Measurements from ENCODE around the gene BCLAF3. TPM values are rescaled to one million over a fixed set of nuclear protein-coding genes. Genes with fewer than 3 reads are reported as not detected.
A peak's percentile ranks its signal among the peaks of the same experiment; 100 is the strongest.

Gene BCLAF3
- total RNA-seq, 1 experiment from 2014 or later = 6.0 TPM

DNA sequence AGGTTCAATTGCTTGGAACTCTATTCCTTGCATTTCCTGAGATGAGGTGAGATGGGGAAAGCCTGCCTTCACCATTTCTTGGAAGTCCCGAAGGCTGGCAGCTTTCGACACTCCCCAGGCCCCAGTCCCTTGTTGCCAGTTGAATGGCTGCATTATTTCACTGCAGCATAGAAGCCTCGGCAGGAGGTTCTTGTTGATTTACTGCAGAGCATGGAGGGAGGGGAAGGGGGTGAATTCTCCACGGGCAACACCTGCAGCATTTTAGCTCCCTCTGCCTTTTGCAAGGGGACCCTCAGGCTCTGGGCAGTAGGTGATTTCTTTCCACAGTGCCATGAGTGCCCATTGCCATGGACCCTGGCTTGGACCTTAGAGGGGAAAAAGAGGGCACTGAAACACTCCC is 10.7 kb upstream of the BCLAF3 start:
- ATAC-seq (no peak), DNase-seq (ENCODE audit: low read depth, low spot score) (no peak)
- ChIA-PET POLR2A (no interaction called here), CTCF (no interaction called here)
- in situ Hi-C loops (cut with HindIII; ENCODE audit: low pct_unique_long_range_greater_than_20kb, low sequenced_read_pairs) (no loop called here), intact Hi-C loops (cut with micrococcal nuclease; ENCODE audit: unreplicated experiment) (no loop called here)
- Histone ChIP-seq H3K4me1 (ENCODE audit: control insufficient read depth, insufficient read depth, low read length) (no peaks in the 10 kb centered on the region), H3K27me3 (ENCODE audit: control insufficient read depth, insufficient read depth, low read length) (no peaks in the 10 kb centered on the region), H3K4me3 (ENCODE audit: low read depth in 2 of 2, low read length in 2 of 2) (no peak overlapping the region), H3K27ac (ENCODE audit: low read length) (no peak overlapping the region), H3K9me3 (ENCODE audit: control insufficient read depth, insufficient read depth, low read depth, low read length) (no peaks in the 10 kb centered on the region), H3K36me3 (ENCODE audit: control insufficient read depth, insufficient read depth, low read length) (no peaks in the 10 kb centered on the region)
- no TSS peak for BruUV-seq (replicated peaks)
- no peak for TF ChIP-seq POLR2AphosphoS5 (IDR thresholded peaks at IDR 0.05; ENCODE audit: low read depth, low read length)
- TF ChIP-seq, protein P1, sequence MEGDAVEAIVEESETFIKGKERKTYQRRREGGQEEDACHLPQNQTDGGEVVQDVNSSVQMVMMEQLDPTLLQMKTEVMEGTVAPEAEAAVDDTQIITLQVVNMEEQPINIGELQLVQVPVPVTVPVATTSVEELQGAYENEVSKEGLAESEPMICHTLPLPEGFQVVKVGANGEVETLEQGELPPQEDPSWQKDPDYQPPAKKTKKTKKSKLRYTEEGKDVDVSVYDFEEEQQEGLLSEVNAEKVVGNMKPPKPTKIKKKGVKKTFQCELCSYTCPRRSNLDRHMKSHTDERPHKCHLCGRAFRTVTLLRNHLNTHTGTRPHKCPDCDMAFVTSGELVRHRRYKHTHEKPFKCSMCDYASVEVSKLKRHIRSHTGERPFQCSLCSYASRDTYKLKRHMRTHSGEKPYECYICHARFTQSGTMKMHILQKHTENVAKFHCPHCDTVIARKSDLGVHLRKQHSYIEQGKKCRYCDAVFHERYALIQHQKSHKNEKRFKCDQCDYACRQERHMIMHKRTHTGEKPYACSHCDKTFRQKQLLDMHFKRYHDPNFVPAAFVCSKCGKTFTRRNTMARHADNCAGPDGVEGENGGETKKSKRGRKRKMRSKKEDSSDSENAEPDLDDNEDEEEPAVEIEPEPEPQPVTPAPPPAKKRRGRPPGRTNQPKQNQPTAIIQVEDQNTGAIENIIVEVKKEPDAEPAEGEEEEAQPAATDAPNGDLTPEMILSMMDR (IDR thresholded peaks at IDR 0.05) = no peak
- no peak for TF ChIP-seq SIN3A (IDR thresholded peaks at IDR 0.05; ENCODE audit: borderline replicate concordance, insufficient read depth, low read depth, low read length)
- TF ChIP-seq, protein P2, sequence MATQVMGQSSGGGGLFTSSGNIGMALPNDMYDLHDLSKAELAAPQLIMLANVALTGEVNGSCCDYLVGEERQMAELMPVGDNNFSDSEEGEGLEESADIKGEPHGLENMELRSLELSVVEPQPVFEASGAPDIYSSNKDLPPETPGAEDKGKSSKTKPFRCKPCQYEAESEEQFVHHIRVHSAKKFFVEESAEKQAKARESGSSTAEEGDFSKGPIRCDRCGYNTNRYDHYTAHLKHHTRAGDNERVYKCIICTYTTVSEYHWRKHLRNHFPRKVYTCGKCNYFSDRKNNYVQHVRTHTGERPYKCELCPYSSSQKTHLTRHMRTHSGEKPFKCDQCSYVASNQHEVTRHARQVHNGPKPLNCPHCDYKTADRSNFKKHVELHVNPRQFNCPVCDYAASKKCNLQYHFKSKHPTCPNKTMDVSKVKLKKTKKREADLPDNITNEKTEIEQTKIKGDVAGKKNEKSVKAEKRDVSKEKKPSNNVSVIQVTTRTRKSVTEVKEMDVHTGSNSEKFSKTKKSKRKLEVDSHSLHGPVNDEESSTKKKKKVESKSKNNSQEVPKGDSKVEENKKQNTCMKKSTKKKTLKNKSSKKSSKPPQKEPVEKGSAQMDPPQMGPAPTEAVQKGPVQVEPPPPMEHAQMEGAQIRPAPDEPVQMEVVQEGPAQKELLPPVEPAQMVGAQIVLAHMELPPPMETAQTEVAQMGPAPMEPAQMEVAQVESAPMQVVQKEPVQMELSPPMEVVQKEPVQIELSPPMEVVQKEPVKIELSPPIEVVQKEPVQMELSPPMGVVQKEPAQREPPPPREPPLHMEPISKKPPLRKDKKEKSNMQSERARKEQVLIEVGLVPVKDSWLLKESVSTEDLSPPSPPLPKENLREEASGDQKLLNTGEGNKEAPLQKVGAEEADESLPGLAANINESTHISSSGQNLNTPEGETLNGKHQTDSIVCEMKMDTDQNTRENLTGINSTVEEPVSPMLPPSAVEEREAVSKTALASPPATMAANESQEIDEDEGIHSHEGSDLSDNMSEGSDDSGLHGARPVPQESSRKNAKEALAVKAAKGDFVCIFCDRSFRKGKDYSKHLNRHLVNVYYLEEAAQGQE (IDR thresholded peaks at IDR 0.05; ENCODE audit: insufficient read depth in 1 of 2, low read depth in 2 of 2, low read length in 1 of 2) = no peak
- no peak for TF ChIP-seq TCF7L2 (IDR thresholded peaks at IDR 0.05; ENCODE audit: low read depth, low read length)

DNA sequence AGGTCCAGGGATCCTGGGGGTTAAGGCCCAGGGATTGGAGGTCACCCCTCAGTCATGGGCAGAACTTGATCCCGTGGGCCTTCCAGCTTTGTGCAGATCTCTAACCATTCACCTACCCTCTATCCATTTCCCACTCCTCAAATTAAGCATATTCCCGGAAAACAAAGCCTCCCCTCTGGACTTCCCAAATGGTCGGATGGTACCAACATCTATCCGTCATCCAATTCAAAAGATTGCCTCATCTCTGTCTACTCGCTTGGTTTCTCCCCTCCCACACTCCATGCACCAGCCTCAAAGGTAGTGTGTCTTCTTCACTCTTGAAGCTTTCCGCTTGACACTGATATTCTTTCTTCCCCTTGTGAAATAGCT is 473 bp upstream of the BCLAF3 start:
- H3K27me3 ChIP-seq (ENCODE audit: control insufficient read depth, insufficient read depth, low read length) = no peaks in the 10 kb centered on the region
- no peak for ATAC-seq
- peak overlapping the region; percentile 20 to 48 for H3K4me3 ChIP-seq (ENCODE audit: low read depth in 2 of 2, low read length in 2 of 2)
- CTCF ChIA-PET = interaction anchor here (0.6 kb wide), 1 partner anchor 86 kb away, joined by 3 read pairs; no protein-coding TSS in a partner anchor
- in situ Hi-C loops (cut with HindIII; ENCODE audit: low pct_unique_long_range_greater_than_20kb, low sequenced_read_pairs) (no loop called here), intact Hi-C loops (cut with micrococcal nuclease; ENCODE audit: unreplicated experiment) (no loop called here)
- TF ChIP-seq, protein P2 (IDR thresholded peaks at IDR 0.05; ENCODE audit: insufficient read depth in 1 of 2, low read depth in 2 of 2, low read length in 1 of 2) = no peak
- TF ChIP-seq, protein P1 (IDR thresholded peaks at IDR 0.05) = peak; percentile 26
- no peak for TF ChIP-seq TCF7L2 (IDR thresholded peaks at IDR 0.05; ENCODE audit: low read depth, low read length)
- TF ChIP-seq POLR2AphosphoS5 (IDR thresholded peaks at IDR 0.05; ENCODE audit: low read depth, low read length) = no peak
- no peak for TF ChIP-seq SIN3A (IDR thresholded peaks at IDR 0.05; ENCODE audit: borderline replicate concordance, insufficient read depth, low read depth, low read length)
- POLR2A ChIA-PET = no interaction called here
- no peak for DNase-seq (ENCODE audit: low read depth, low spot score)
- H3K9me3 ChIP-seq (ENCODE audit: control insufficient read depth, insufficient read depth, low read depth, low read length) = no peaks in the 10 kb centered on the region
- H3K4me1 ChIP-seq (ENCODE audit: control insufficient read depth, insufficient read depth, low read length) = no peaks in the 10 kb centered on the region
- no peaks in the 10 kb centered on the region for H3K36me3 ChIP-seq (ENCODE audit: control insufficient read depth, insufficient read depth, low read length)
- peak overlapping the region; percentile 82 for H3K27ac ChIP-seq (ENCODE audit: low read length)
- no TSS peak for BruUV-seq (replicated peaks)
